Astrocyte of the spinal cord (primary cell): ENCODE data around the gene SUPT20HL2.
"Not testable (repeated sequence)": the region's sequence is repeated elsewhere in the genome, so short reads cannot be mapped to it uniquely, and the experiment has no call there.

Experiments
- DNase-seq: peaks from one replicate; pipeline ENCODE4 v3.0.0; 2011; ENCODE audit warnings: low read depth, low spot score
- H3K4me3 ChIP-seq: 2 replicates; pipeline ENCODE4 v1.5.1; 2011; ENCODE audit warnings: low read depth, mild to moderate bottlenecking, low read length, moderate library complexity
- CTCF ChIP-seq: IDR thresholded peaks from 2 replicates; pipeline ENCODE4 v1.5.1; 2012; ENCODE audit warnings: low read depth, mild to moderate bottlenecking, low read length, inconsistent platforms
- in situ Hi-C: cut with HindIII; loops from 2 replicates; pipeline ENCODE4 v1.10.0; 2017; ENCODE audit warnings: low sequenced_read_pairs

Gene SUPT20HL2

GRCh38 chrX:24332878-24333277 lies 19.0 kb upstream of the SUPT20HL2 start:
- no peak for DNase-seq
- H3K4me3 ChIP-seq: no peak overlapping the region
- in situ Hi-C loops: no loop called here
- no peak for TF ChIP-seq CTCF

GRCh38 chrX:24325231-24325630 lies 11.4 kb upstream of the SUPT20HL2 start:
- TF ChIP-seq CTCF: no peak
- no peak for DNase-seq
- in situ Hi-C loops: no loop called here
- H3K4me3 ChIP-seq: no peak overlapping the region

DNA sequence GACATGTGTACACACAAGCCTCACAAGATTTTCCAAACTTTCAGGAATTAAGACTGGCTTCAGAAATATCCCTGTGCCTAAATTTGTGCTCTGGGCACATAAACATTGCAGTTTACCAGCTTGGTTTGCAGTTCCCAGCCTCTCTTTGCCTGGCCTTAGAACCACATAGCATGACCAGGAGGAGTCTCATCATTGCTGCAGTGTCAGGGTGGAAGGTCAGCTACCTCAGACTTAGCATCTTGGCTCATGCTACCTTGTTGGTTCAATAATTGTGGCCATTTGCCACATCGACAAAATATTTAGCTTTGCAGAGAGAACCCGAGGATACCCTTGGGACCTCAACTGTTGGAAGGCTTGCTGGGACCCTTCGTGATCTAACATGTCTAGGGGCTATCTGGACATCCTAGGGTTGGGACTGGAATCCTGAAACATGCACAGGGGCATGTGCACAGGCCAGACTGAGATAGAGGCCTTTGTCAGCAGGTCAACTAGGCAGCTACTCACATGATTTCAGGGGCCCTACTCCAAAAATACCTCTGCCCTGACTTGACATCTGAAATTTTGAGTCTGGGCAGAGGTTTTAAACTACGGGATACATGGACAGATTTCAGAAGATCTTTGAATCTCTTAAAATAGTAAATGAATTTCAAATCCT lies 8.0 kb upstream of the SUPT20HL2 start:
- in situ Hi-C loops: no loop called here
- DNase-seq: no peak
- TF ChIP-seq CTCF: no peak
- no peak overlapping the region for H3K4me3 ChIP-seq

GRCh38 chrX:24317567-24317966 lies 3.7 kb upstream of the SUPT20HL2 start:
- no peak for TF ChIP-seq CTCF
- H3K4me3 ChIP-seq: no peak overlapping the region
- DNase-seq: no peak
- in situ Hi-C loops: no loop called here

DNA sequence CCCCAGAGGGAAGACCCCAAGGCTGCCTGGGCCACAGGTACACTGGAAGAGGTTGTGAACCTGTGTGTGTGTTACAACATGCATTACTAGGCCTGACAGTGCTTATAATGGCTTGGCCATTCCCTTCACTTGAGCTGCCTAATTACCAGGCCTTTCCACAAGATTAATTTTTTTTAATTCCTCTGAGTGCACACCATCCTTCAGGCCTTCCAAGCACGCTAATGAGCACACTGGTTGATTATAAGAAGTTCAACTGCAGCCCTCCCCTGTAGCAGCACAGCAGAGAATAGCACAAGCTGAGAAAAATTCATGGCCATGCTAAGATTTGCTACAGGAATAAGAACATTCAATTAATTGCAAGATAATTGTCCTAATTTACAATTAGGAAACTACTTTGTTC lies 2.2 kb upstream of the SUPT20HL2 start:
- no peak overlapping the region for H3K4me3 ChIP-seq
- in situ Hi-C loops: no loop called here
- DNase-seq: no peak
- TF ChIP-seq CTCF: no peak

DNA sequence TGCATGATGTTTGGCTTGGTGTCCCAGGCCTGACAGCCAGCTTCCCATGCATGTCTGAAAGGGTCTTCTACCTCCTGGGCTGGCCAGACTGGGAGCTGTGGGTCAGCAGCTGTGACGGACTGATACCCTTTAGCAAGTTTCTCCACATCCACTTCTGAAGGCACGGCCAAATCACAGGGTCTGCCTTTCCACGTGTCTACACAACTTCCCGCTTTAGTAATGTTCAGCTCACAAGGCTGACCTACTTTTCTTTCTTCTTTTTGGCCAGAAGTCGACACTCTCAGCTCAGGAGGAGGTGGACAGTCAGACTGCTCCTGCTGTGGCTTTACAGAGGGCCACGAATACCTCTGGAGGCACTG lies 1.6 kb downstream of the SUPT20HL2 start:
- DNase-seq, in situ Hi-C loops: not testable (repeated sequence)

DNA sequence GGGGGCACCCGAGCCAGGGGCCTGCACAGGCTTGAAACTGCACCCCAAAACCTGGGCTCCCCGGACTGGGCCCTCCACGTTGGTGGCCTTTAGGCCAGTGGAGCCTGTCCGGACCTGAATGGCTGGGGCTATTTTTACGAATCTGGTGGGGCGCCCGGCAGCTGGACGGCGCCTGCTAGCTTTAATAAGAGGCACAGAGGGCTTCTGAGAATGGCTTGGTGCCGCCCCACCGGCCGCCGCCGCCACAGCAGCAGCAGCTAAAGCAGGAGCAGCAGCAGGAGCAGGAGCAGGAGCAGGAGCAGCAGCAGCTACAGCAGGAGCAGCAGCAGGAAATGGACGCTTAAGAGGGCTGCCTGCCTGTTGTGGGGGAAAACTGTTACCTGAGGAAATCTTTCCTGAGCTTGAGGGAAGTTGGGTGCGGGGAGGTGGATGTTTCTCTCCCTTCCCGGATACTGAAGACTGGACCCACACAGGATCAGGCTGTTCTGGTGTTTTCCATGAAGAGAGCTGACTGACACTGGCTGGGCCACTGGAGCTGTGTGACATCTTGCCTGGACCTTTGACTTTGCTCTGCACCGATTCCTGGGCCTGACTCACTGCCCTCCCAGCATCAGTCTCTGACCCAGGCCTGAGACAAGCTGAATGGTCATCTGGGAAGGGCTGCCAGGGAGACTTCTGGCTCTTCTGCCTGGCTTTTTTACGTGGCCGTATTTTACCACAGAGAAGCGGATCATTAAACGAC lies 2.2 kb downstream of the SUPT20HL2 start:
- in situ Hi-C loops, DNase-seq, H3K4me3 ChIP-seq: not testable (repeated sequence)

More for the DNA sequence above, 1.6 kb downstream of the SUPT20HL2 start:
- not testable (repeated sequence) for H3K4me3 ChIP-seq

- H3K4me3 ChIP-seq, in situ Hi-C loops, DNase-seq: not testable (repeated sequence)
Measured at GRCh38 chrX:24310916-24311315, 3.0 kb downstream of the SUPT20HL2 start.

DNA sequence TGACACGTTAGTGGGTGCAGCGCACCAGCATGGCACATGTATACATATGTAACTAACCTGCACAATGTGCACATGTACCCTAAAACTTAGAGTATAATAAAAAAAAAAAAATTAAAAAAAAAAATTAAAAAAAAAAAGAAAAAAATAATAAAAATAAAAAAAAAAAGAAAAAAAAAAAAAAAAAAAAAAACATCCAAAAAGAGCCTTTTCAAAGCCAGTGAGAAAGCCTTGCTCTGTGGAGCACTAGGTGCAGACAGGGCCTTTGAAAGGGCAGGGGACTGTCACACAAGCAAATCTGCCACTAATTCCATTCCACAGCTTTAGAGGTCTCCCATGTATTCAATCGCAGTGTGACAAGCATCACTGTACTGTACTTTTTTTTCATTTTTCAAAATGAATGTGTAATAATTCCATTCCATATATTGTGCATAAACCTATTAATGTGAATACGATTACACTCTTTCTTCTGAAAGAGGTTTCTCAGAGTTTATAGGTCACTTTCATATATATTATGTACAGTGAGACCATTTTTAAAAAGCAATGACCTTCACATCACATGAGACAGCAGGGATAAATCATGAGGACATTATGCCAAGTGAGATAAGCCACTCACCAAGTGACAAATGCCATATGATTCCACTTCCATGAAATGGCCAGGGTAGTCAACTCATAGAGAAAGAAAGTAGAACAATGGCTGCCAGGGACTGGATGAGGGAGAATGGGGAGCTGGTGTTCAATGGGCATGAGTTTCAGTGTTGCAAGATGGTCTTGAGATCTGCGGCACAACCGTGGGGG lies 4.1 kb downstream of the SUPT20HL2 start:
- in situ Hi-C loops, H3K4me3 ChIP-seq, DNase-seq: not testable (repeated sequence)

GRCh38 chrX:24308803-24309202 lies 5.1 kb downstream of the SUPT20HL2 start:
- DNase-seq, H3K4me3 ChIP-seq, in situ Hi-C loops: not testable (repeated sequence)
